Keratinocyte (primary cell): Measurements from ENCODE around the gene SEC14L5. TPM values are rescaled to one million over a fixed set of nuclear protein-coding genes. Genes with fewer than 3 reads are reported as not detected.

Experiments
- DNase-seq: peaks from one replicate; pipeline ENCODE4 v3.0.0-alpha.2; 2011; ENCODE audit warnings: low read depth, missing footprints, low spot score
- FAIRE-seq: peaks from 2 replicates; lab custom pipeline; 2011; peaks lifted over from hg19 to GRCh38; lab: Jason Lieb, UNC
- H2AFZ ChIP-seq: 2 replicates; pipeline ENCODE4 v1.6.0; 2012; ENCODE audit warnings: low read length, control low read depth, inconsistent platforms; ENCODE audit not compliant: control insufficient read depth
- H3K27ac ChIP-seq: 2 replicates; pipeline ENCODE4 v1.5.1; 2011; ENCODE audit warnings: low read length; ENCODE audit not compliant: control insufficient read depth, insufficient read depth
- H3K27me3 ChIP-seq: 3 replicates; pipeline ENCODE4 v1.6.0; 2011; ENCODE audit warnings: low read length; ENCODE audit not compliant: control insufficient read depth, insufficient read depth; ENCODE audit errors: extremely low read depth
- H3K36me3 ChIP-seq, 2 experiments: 2 replicates in 1 of 2; 3 replicates in 1 of 2; pipeline ENCODE4 v1.5.1; 2011; ENCODE audit warnings: low read length in 2 of 2, mild to moderate bottlenecking in 1 of 2; ENCODE audit not compliant: control insufficient read depth in 2 of 2, insufficient read depth in 2 of 2; ENCODE audit errors: extremely low read depth in 1 of 2
- H3K4me1 ChIP-seq: 3 replicates; pipeline ENCODE4 v1.5.1; 2011; ENCODE audit warnings: low read length; ENCODE audit not compliant: control insufficient read depth, insufficient read depth; ENCODE audit errors: extremely low read depth
- H3K4me2 ChIP-seq: 3 replicates; pipeline ENCODE4 v1.6.0; 2011; ENCODE audit warnings: low read depth, low read length; ENCODE audit not compliant: control insufficient read depth, insufficient read depth; ENCODE audit errors: extremely low read depth
- H3K4me3 ChIP-seq, 3 experiments: fragments of 200-600 bp in 1 of 3; sonication (generic) in 1 of 3; 2 replicates in 2 of 3; 3 replicates in 1 of 3; pipeline ENCODE4 v1.5.1; 2011 to 2016; ENCODE audit warnings: low read length in 3 of 3, mild to moderate bottlenecking in 3 of 3, control low read depth in 2 of 3, inconsistent platforms in 1 of 3, low read depth in 1 of 3, mixed read lengths in 1 of 3, mixed run types in 1 of 3, moderate library complexity in 1 of 3; ENCODE audit not compliant: control insufficient read depth in 2 of 3, insufficient read depth in 2 of 3; ENCODE audit errors: extremely low read depth in 1 of 3
- H3K79me2 ChIP-seq: 2 replicates; pipeline ENCODE4 v1.6.0; 2012; ENCODE audit warnings: low read length; ENCODE audit not compliant: control insufficient read depth, insufficient read depth
- H3K9ac ChIP-seq: 3 replicates; pipeline ENCODE4 v1.6.0; 2011; ENCODE audit warnings: low read length; ENCODE audit not compliant: control insufficient read depth, insufficient read depth; ENCODE audit errors: extremely low read depth
- H3K9me1 ChIP-seq: 3 replicates; pipeline ENCODE4 v1.6.0; 2011; ENCODE audit warnings: low read length; ENCODE audit not compliant: control insufficient read depth, insufficient read depth; ENCODE audit errors: extremely low read depth
- H3K9me3 ChIP-seq: 2 replicates; pipeline ENCODE4 v1.5.1; 2012; ENCODE audit warnings: low read depth, low read length; ENCODE audit not compliant: control insufficient read depth
- H4K20me1 ChIP-seq: 3 replicates; pipeline ENCODE4 v1.6.0; 2011; ENCODE audit warnings: low read length; ENCODE audit not compliant: control insufficient read depth, insufficient read depth; ENCODE audit errors: extremely low read depth
- CTCF ChIP-seq, 3 experiments: IDR thresholded peaks in 1 of 3; conservative IDR thresholded peaks in 1 of 3; optimal IDR thresholded peaks in 1 of 3; 2 replicates in 2 of 3; 3 replicates in 1 of 3; pipeline versions ENCODE3 to v1.5.1; 2011; ENCODE audit warnings: low read length in 3 of 3, mild to moderate bottlenecking in 3 of 3, moderate library complexity in 2 of 3, control low read depth in 1 of 3, inconsistent platforms in 1 of 3; ENCODE audit not compliant: insufficient read depth in 2 of 3; ENCODE audit errors: extremely low read depth in 1 of 3
- EZH2 ChIP-seq: IDR thresholded peaks from one replicate; pipeline ENCODE4 v1.6.1; 2012; ENCODE audit warnings: inconsistent platforms, mild to moderate bottlenecking, low read length, moderate library complexity
- dilution Hi-C: fragments of 300-500 bp; cut with MboI; formaldehyde crosslinking; loops from one replicate; pipeline ENCODE4 v1.7.0; 2020; ENCODE audit warnings: low sequenced_read_pairs; ENCODE audit not compliant: extremely low pct_ligation_motif_present
- polyA plus RNA-seq, 5 experiments: library from polyadenylated mRNA; depleted of rRNA in 3 of 5; stranded (reverse) in 3 of 5; stranded (forward) in 1 of 5; unstranded in 1 of 5; fragments of >200 nt; gene quantifications; 1 replicate in 1 of 5; 2 replicates in 3 of 5; 3 replicates in 1 of 5; pipeline versions ENCODE4 v1.2.1 to v1.2.3, GENCODE V29; 2011 to 2012; ENCODE audit warnings: missing spikeins in 2 of 5, low read depth in 1 of 5, low replicate concordance in 1 of 5

Gene SEC14L5
- polyA plus RNA-seq, 1 donor (not counting 4 experiments of a cell fraction or from before 2014, with no cell fraction given), result 0.08 TPM

- H3K9me3 ChIP-seq, result no peaks in the 10 kb centered on the region
- DNase-seq (no peak), FAIRE-seq (no peak)
- peak overlapping the region; percentile 98 for H2AFZ ChIP-seq
- dilution Hi-C loops, result no loop called here
- H3K4me2 ChIP-seq, result peak overlapping the region; percentile 95
- H3K27me3 ChIP-seq, result peaks cover 8% of the 10 kb centered on the region
- TF ChIP-seq EZH2 (no peak), CTCF (optimal IDR thresholded peaks at IDR 0.05 in 1 of 3, IDR thresholded peaks at IDR 0.05 in 1 of 3, conservative IDR thresholded peaks at IDR 0.05 in 1 of 3; ENCODE audit: extremely low read depth in 1 of 3, insufficient read depth in 2 of 3, low read length in 3 of 3) (no peak)
- H3K79me2 ChIP-seq, result no peaks in the 10 kb centered on the region
- H3K36me3 ChIP-seq, result no peaks in the 10 kb centered on the region
- H3K4me1 ChIP-seq, result peaks cover 17% of the 10 kb centered on the region
- no peaks in the 10 kb centered on the region for H3K9me1 ChIP-seq
- peak overlapping the region; percentile 63 for H3K9ac ChIP-seq
- peak overlapping the region; percentile 54 for H3K27ac ChIP-seq
- H4K20me1 ChIP-seq, result peaks cover 5% of the 10 kb centered on the region
- peak overlapping the region; percentile 50 to 86 (median 82) for H3K4me3 ChIP-seq
Observed at GRCh38 chr16:4957420-4957719, 760 bp upstream of the SEC14L5 start.

GRCh38 chr16:4958510-4959438 is 644 bp downstream of the SEC14L5 start:
- Histone ChIP-seq H4K20me1 (peaks cover 5% of the 10 kb centered on the region), H3K9me1 (no peaks in the 10 kb centered on the region), H3K27me3 (peaks cover 8% of the 10 kb centered on the region), H3K79me2 (no peaks in the 10 kb centered on the region), H3K4me1 (peaks cover 17% of the 10 kb centered on the region), H3K27ac (no peak overlapping the region), H3K36me3 (no peaks in the 10 kb centered on the region), H3K9me3 (no peaks in the 10 kb centered on the region), H2AFZ (peak overlapping the region; percentile 33), H3K4me2 (peak overlapping the region; percentile 81), H3K4me3 (peak overlapping the region; percentile 31 to 56 (median 55)), H3K9ac (no peak overlapping the region)
- FAIRE-seq (no peak), DNase-seq (no peak)
- TF ChIP-seq EZH2 (no peak), CTCF (optimal IDR thresholded peaks at IDR 0.05 in 1 of 3, IDR thresholded peaks at IDR 0.05 in 1 of 3, conservative IDR thresholded peaks at IDR 0.05 in 1 of 3; ENCODE audit: extremely low read depth in 1 of 3, insufficient read depth in 2 of 3, low read length in 3 of 3) (no peak)
- dilution Hi-C loops, result no loop called here
